Midbrain (tissue), 1 donor: ENCODE results near the gene FFAR4.

Experiments
- DNase-seq: peaks from one replicate; lab custom pipeline; 2025; lab: John Stamatoyannopoulos, UW

Gene FFAR4

GRCh38 chr10:93599778-93600177, 33.3 kb downstream of the FFAR4 start:
- DNase-seq: no peak

- no peak for DNase-seq
Measured at GRCh38 chr10:93600446-93601145, 34.1 kb downstream of the FFAR4 start.

GRCh38 chr10:93601146-93601773, 34.8 kb downstream of the FFAR4 start, which contains the start of gene RBP4:
RBP4 (minus strand) TSS chr10:93601235; CDS start chr10:93601028, 207 bp downstream.
- DNase-seq: no peak

GRCh38 chr10:93601774-93602162, 35.3 kb downstream of the FFAR4 start:
- no peak for DNase-seq

GRCh38 chr10:93603023-93603422, 36.6 kb downstream of the FFAR4 start:
- no peak for DNase-seq

- DNase-seq: no peak
Measured at GRCh38 chr10:93604146-93604545, 37.7 kb downstream of the FFAR4 start.

- no peak for DNase-seq
Measured at GRCh38 chr10:93608421-93608820, 42.0 kb downstream of the FFAR4 start.

GRCh38 chr10:93612311-93612710, 45.8 kb downstream of the FFAR4 start, which contains the start of gene PDE6C:
PDE6C (plus strand) TSS chr10:93612537; CDS start chr10:93612726, 189 bp downstream.
- no peak for DNase-seq

- DNase-seq: no peak
Measured at GRCh38 chr10:93613126-93613525, 46.7 kb downstream of the FFAR4 start.

GRCh38 chr10:93614101-93614825, 47.8 kb downstream of the FFAR4 start:
- no peak for DNase-seq

- DNase-seq: no peak
Measured at GRCh38 chr10:93615576-93616235, 49.2 kb downstream of the FFAR4 start.

GRCh38 chr10:93620925-93621324, 54.5 kb downstream of the FFAR4 start:
- no peak for DNase-seq

- no peak for DNase-seq
Measured at GRCh38 chr10:93622942-93623341, 56.5 kb downstream of the FFAR4 start.

- no peak for DNase-seq
Measured at GRCh38 chr10:93628858-93629257, 62.4 kb downstream of the FFAR4 start.

- DNase-seq: no peak
Measured at GRCh38 chr10:93629647-93630305, 63.3 kb downstream of the FFAR4 start.

- no peak for DNase-seq
Measured at GRCh38 chr10:93630625-93631557, 64.4 kb downstream of the FFAR4 start.
